NCI-H146 treated with DMSO at 0.1 percent for 48 hours (cell line): ENCODE data around the gene SYNDIG1.

Source experiments
- DNase-seq: peaks from one replicate; lab custom pipeline; 2025; ENCODE audit not compliant: unreplicated experiment; lab: John Stamatoyannopoulos, UW

The SYNDIG1 gene

GRCh38 chr20:24686156-24686555 is 216.7 kb downstream of the SYNDIG1 start:
- no peak for DNase-seq

- no peak for DNase-seq
These were observed 221.0 kb downstream of the SYNDIG1 start for GRCh38 chr20:24690408-24690807.

DNA sequence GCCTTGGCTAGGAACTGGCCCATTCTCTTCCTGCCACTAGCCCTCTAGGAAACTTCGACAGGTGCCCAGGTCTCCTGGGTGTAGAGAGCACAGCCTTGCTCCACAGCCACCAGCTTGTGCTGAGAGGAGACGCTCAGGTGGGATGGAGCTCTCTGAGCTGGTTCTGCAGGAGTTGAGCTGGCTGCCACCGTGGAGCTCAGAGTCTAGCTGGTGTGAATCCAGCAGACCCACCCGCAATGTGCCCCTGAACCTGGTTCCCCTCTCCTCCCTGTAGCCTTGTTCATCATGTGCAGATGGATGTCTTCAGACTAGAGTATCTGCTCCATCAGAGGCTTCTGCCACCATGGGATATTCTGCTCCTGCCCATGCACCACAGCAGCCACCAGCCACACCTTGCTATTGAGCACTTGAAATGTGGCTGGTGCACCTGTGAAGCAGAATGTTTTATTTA is 222.5 kb downstream of the SYNDIG1 start:
- DNase-seq = no peak

- DNase-seq = no peak
These were observed 223.2 kb downstream of the SYNDIG1 start for GRCh38 chr20:24692446-24693200.

GRCh38 chr20:24693466-24694156 is 224.2 kb downstream of the SYNDIG1 start:
- DNase-seq = no peak

DNA sequence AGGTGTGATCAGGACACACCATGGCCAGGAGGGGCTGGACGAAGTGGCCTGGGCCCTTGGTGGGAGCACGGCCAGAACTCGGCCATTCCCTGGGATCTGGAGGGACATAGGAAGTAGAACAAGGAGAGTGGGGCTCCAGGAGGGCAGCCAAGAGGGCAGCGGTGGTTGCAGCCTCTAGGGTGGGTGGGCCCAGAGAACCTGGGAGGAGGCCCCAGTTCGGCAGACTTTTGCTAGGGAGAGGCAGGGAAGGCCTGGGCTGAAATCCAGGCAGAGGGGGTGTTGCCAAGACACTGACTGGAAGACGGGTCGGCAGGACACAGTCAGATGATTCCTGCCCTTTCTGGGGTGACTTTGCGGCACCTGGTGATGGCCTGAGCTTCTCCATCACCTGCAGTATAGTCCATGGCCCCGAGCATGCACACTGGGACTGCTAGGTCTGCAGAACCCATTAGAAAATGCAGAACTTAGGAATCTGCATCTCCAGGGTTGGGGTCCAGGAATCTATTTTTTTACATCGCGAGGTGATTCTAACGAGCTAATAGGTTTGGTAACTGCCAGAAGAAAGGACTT is 224.8 kb downstream of the SYNDIG1 start:
- no peak for DNase-seq

DNA sequence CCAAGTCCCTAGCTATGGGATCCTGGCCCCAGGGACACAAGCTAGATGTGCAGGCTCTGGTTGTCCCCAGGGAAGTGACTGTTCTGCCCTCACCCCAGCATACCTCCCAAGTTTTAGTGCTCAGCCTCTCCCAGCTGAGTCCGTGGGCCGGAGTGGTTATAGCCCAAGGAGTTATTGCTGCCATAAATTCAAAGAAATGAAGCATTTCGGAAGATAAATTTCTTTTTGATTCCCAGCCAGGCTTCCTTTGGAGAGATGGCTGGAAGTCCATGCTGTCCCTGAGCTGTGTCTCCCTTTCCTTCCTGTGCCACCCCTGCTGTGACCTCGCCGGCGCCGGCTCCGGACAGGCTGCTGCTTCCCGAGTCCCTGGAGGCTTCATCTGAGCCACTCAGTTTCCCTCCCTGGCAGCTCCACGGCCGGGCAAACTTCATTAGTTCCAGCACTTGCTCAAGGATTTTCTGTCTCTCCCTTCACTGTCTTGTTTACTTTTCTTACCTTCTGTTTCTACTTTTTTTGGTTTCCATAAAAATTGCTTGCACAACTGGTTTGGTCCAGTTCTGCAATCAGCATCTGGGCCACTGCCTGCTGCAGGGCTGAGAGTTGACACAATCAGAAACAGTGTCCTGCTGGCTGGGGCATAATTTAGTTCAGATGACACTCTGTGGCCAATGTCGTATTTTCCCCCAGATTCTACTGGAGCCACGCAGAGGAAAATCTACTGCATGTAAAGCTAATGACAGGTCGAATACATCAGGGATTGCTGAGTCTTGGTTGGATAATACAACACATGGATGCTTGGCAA is 225.5 kb downstream of the SYNDIG1 start:
- no peak for DNase-seq

DNA sequence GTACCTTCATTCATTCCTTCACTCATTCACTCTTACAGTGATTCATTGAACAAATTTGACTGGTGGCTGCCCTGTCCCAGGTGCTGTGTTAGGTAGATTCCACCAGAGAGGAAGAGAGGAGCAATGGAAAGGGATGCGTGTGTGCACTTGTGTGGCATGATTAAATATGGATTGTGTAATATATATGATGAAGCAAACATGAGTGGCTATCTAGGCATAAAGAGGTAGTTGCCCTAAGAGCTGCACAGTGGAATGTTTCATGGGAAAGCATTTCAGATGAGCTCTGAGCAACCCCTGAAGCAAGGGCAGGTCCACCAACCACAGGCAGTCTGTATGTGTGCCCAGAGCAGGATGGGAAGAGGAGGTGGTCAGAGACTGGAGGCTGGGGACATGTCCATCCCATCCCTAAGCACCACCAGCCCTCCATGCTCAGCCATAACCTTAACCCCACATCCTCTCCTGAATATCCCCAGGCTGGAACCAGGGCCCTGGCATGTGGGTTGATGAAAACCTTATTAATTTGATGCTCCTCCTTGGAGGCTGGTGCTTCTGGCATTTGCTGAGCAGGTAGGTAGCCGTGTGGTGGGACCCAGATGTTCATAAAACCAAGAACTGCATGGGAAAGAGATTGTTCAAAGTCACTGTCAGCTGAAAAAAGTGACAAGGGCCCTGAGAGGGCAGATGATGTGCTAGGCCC is 226.2 kb downstream of the SYNDIG1 start:
- DNase-seq = no peak

GRCh38 chr20:24696396-24696795 is 227.0 kb downstream of the SYNDIG1 start:
- DNase-seq = no peak

- no peak for DNase-seq
These were observed 228.0 kb downstream of the SYNDIG1 start for GRCh38 chr20:24697411-24697810.

GRCh38 chr20:24698189-24698588 is 228.8 kb downstream of the SYNDIG1 start:
- no peak for DNase-seq

GRCh38 chr20:24698706-24699206 is 229.3 kb downstream of the SYNDIG1 start:
- DNase-seq = no peak

GRCh38 chr20:24699321-24700165 is 230.1 kb downstream of the SYNDIG1 start:
- DNase-seq = no peak

DNA sequence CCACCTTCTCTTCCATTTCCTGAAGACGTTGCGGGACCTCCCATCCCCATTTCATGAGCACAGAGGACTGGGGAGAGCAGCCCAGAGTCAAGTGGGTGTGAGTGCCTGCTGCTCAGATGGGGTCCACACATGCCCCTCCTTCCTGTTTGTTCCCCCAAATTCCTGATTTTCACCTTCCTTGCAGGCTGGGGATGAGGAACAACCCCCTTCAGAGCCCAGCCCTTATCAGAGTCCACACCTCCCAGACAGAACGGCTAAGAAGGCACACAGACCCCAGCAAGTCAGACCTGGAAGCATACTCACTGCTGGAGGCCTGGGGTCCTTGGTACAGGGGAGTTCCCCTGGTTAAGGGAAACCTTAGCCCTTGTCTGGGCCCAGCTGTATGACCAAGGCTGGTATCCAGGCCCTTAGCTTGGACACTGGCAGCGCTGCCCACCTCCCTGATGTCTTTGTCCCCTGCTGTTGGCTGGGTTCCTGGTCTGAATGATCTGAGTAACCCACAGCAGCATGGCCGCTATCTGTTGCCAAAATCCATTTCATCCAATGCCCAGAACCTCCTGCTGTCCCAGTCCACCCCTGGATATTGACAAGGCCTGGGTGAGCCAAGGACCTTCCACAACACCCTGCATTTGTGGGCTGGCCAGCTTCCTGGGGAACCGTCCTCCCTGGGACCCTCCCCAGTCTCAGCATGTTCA is 230.9 kb downstream of the SYNDIG1 start:
- DNase-seq = no peak

DNA sequence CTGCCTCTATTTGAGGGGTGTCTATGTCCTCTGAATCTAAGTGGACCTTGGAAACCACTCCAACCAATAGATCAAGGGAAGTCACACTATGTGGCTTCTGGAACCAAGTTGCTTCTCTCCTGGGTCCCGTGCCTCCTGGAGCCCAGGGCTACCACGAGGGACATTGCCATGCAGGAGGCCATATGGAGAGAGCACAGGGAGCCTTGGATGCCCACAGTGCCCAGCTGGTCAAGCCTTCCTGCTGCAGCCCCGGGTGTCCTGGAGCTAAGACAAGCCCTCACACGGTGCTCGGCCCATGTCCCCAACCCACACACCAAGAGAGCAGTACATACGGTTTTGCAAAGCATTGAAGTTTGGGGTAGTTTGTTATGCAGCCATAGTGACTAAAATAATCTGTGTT is 231.6 kb downstream of the SYNDIG1 start:
- DNase-seq = no peak

DNA sequence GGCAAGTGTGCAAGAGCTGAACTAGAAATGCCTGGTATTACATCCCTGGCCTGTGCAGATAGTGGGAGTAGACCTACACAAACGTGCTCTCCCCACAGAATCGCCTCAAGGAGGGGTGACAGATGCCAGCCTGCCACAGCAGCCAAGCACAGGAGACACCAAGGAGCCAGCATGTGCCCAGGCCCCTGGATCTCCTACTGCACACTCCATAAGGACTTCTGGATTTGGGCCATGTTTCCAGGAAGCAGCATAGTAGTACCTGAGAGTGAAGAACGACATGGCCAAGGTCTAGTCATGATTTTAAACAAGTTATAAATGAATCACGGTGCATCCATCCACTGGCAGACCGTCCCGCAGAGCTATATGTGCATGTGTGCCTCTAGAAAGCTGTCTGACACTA is 232.2 kb downstream of the SYNDIG1 start:
- no peak for DNase-seq

- no peak for DNase-seq
These were observed 233.3 kb downstream of the SYNDIG1 start for GRCh38 chr20:24702501-24703283.

GRCh38 chr20:24703284-24703610 is 233.8 kb downstream of the SYNDIG1 start:
- DNase-seq = no peak
